Subcutaneous adipose tissue (tissue), 4 donors: ENCODE results near the gene MARVELD1. TPM values are rescaled to one million over a fixed set of nuclear protein-coding genes. Genes with fewer than 3 reads are reported as not detected.

Experiments used
- total RNA-seq, 4 donors: library from RNA; depleted of rRNA; stranded (reverse); fragments of >200 nt; gene quantifications; one replicate each; pipeline ENCODE4 v1.1.0, GENCODE V29; 2016
- TF ChIP-seq, protein P1 (sequence below): fragments of 450-650 bp; IDR thresholded peaks from one replicate; pipeline ENCODE4 v1.5.1; 2016; ENCODE audit warnings: low read depth, mild to moderate bottlenecking, control low read depth, antibody characterized with exemption, moderate library complexity

The MARVELD1 gene
- total RNA-seq, 4 donors from 2014 or later: 13.0 to 21.6 (median 20.8) TPM

DNA sequence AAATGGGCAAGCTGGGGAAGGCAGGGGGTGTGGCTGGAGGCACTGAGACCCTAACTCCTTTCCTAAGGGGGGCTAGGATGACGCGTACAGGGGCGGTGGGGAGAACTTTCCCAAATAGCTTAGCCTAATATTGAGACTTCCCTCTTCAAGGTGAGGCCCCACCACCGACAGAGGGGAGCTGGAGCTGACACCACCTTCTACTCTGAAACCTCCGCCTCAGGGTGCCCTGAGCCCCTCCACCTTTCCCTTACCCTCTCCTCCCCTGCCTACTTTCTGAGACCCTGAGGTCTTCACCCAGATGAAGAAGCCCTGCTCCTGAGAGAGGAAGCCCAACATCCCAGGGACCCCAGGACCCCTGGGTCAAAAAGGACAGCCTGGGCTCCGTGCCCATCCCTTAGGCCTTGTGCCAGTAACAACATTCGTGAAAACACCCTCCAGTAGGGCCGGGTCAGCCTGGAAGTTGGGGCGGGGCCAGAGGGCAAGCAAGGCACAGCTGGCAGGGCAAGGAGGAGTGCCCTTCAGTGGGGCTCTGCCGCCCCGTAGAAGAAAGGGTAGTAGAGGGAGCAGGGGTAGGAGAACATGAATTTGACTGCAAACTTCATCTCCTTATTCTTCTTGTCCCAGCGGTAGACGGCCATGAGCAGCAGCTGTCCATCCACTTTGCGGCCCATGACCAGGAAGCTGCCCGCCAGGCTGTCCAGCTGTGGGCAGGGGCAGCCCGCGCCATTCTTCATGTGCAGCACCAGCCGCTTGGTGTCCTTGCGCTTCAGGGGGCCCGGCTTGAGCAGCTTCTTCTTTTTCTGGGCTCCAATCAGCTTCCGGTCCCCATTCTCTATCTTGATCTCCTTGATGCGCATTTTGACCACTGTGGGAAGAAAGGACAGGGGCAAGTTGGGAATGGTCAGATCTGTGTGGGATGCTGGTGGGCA lies 53.7 kb downstream of the MARVELD1 start:
- TF ChIP-seq, protein P1, sequence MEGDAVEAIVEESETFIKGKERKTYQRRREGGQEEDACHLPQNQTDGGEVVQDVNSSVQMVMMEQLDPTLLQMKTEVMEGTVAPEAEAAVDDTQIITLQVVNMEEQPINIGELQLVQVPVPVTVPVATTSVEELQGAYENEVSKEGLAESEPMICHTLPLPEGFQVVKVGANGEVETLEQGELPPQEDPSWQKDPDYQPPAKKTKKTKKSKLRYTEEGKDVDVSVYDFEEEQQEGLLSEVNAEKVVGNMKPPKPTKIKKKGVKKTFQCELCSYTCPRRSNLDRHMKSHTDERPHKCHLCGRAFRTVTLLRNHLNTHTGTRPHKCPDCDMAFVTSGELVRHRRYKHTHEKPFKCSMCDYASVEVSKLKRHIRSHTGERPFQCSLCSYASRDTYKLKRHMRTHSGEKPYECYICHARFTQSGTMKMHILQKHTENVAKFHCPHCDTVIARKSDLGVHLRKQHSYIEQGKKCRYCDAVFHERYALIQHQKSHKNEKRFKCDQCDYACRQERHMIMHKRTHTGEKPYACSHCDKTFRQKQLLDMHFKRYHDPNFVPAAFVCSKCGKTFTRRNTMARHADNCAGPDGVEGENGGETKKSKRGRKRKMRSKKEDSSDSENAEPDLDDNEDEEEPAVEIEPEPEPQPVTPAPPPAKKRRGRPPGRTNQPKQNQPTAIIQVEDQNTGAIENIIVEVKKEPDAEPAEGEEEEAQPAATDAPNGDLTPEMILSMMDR: no peak

Other genes with a start within 250 kb of the MARVELD1 start
- 10 to 100 TPM; 57.6 to 87.8 (median 76.8) TPM for gene MMS19, start 215.3 kb upstream of the MARVELD1 start, total RNA-seq
- 10 to 100 TPM in 2 of 4 donors, 1 to 10 TPM in 2; 3.9 to 23.4 (median 12.4) TPM for gene UBTD1, start 214.8 kb upstream of the MARVELD1 start, total RNA-seq
- gene ANKRD2, start 141.0 kb upstream of the MARVELD1 start, total RNA-seq: not detected
- gene HOGA1, start 129.3 kb upstream of the MARVELD1 start, total RNA-seq: 10 to 100 TPM in 1 of 4 donors, 1 to 10 TPM in 3; 4.8 to 14.1 (median 7.2) TPM
- under 1 TPM in 2 of 4 donors, not detected in 2; 0.44 to 0.94 TPM for gene C10orf62, start 124.0 kb upstream of the MARVELD1 start, total RNA-seq
- 1 to 10 TPM; 1.1 to 5.6 (median 3.7) TPM for gene MORN4, start 80.2 kb upstream of the MARVELD1 start, total RNA-seq
- gene PI4K2A, start 73.1 kb upstream of the MARVELD1 start, total RNA-seq: 10 to 100 TPM; 14.1 to 35.9 (median 18.5) TPM
- gene AVPI1, start 26.5 kb upstream of the MARVELD1 start, total RNA-seq: 100 to 1,000 TPM in 1 of 4 donors, 10 to 100 TPM in 3; 29.5 to 107 (median 61.6) TPM
- 10 to 100 TPM; 14.8 to 26.2 (median 21.6) TPM for gene ZFYVE27, start 23.4 kb downstream of the MARVELD1 start, total RNA-seq
- gene SFRP5, start 58.3 kb downstream of the MARVELD1 start, total RNA-seq: 1 to 10 TPM in 1 of 4 donors, under 1 TPM in 1, not detected in 2; 0.49 to 1.5 TPM
- 1 to 10 TPM in 3 of 4 donors, not detected in 1; 2.6 to 3.2 (median 3.2) TPM for gene GOLGA7B, start 136.1 kb downstream of the MARVELD1 start, total RNA-seq